HUDEP-2 (cell line): ENCODE data around the gene CA10.

Experiments used
- DNase-seq, 76 experiments: peaks; one replicate each; lab custom pipeline; 2025; ENCODE audit not compliant: unreplicated experiment in 76 of 76; lab: John Stamatoyannopoulos, UW

The CA10 gene

DNA sequence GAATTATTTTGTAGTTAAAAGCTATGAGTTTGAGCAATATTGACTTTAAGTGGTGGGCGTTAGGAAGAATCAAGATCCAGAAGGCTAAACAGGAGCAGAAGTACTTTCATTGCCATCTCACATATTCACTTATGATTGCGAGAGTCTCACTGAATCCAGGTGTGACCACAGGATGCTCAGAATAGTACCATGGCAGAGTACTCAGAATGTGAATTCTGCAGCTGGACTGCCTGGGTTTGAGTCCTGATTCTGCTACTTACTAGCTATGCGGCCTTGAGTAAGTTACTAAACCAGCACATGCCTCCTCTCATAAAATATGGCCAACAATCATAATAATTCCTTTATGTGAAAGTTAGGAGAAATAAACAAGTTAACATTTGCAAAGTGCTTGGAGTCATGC, 109.5 kb downstream of the CA10 start:
- DNase-seq: no peak

DNA sequence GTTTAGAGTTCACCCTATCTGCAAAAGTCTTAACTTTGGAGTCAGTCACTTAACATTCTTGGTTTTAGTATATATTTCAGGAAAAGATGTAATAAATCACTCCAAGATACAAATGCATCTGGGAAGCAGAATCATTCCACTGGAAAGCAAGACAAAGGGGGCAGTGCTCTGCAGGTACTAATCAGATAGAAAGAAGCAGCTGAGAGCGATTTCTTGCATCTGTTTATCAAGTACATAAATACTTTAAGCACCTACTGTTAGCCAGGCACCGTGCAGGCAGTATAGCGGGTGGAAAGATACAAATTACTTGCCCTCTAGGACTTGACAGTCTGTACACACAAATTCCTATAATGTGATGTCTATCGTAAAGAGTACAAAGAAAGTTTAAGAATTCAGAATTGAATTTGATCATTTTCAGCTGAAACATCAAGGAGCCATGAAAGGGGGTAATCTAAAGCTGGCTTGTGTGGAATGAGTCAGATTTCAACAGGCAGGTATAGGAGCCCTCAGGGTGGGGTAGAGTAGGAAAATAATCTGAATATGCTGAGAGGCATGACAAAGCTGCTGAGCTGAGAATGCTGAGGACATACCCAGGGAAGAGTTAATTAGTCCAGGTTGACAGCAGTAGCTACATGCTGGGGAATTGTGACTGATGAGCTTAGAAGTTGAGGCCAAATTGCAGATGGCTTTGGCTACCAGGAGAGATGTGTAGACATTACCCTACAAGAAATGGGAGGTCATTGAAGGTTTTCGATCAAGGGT, 110.2 kb downstream of the CA10 start:
- DNase-seq: no peak

DNA sequence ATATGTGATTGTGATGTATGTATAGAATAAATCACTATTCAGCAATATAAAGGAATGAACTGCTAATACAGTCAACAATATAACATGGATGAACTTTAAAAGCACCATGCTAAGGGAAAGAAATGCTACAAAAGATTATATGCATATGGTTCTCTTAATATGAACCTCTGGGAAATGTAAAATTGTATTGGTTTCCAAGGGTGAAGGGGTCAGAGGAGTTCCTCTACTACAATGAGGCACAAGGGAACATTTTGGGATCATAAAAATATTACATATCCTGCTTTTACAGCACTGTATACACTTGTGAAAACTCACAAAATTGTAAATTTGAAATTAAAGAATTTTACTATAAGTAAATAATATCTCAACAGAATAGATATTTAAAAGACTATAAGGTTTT, 111.4 kb downstream of the CA10 start:
- DNase-seq: no peak

DNA sequence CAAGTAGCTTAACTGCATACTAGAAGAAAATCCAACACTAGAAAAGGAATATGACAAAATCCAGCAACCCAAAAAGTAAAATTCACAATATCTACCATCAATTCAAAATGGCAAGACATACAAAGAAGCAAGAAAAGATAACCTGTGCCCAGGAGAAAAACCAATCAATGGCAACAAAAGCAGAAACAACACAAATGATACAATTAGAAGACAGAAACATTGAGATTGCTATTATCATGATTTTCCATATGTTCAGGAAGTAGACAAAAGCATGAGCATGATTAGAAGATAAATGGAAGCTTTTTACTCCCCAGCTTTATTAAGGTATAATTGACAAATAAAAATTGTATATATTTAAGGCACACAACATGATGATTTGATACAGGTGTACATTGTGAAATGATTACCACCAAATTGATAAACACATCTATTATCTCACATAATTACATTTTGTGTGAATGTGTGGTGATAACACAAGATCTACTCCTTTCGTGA, 117.3 kb downstream of the CA10 start:
- DNase-seq: no peak

DNA sequence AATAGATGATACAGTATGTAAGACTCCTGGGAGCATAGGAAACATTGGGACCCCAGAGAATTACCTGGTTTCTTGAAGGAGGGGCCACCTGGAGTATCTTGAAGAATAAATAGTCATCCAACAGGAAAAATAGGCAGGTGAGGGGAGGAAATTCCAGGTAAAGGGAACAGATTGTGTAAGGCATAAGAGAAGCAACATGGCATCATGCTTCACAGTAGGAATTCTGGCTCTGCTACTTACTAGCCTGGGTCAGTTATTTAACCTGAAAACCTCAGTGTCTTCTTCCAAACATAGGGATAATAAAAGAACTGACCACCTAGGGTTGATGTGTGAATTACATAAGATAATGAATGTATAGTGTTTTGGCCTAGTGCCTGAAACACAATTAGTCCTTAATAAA, 122.1 kb downstream of the CA10 start:
- no peak for DNase-seq

DNA sequence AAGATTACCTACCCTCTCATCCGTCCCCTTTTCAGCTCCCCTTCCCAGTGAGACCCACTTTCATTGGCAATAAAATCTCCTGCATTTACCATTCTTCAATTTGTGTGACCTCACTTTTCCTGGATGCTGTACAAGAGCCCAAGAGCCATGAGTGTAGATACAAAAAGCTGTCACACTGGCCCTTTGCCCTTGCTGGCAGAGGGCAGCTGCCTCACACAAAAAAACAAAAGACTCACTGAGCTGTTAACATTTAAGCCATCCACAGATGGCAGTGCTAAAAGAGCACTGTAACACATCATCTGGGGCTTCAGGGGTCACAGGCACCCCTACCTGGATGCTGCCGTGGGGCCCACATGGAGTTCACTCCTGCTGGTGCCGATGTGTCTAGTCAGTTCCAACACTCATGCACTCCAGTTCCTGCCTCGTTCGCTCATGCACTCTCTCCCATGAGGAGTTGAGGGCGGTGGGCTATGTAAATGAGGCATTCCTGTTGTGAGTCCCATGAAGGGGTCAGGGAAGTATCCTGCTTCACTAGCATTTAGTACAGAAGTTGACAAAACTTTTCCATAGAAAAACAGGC, 123.1 kb downstream of the CA10 start:
- no peak for DNase-seq

DNA sequence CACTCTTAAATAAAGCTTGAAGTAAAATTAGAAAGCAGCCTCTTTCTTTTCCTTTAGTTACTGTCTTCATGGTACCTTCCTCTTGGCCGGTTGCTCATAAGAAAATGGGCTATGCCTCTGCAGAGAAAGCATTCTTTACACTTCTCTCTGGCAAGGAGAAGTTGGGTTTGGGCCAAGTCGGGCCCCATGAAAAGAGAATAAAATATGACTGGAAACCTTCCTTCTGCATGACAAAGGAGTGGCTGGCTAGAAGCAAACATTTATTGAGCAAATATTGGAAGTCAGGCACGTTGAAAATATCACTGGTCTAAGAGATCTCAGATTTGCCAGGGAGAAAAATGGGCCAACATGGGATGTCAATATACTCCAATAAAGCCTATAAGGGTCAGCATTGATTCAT, 126.1 kb downstream of the CA10 start:
- DNase-seq: no peak

DNA sequence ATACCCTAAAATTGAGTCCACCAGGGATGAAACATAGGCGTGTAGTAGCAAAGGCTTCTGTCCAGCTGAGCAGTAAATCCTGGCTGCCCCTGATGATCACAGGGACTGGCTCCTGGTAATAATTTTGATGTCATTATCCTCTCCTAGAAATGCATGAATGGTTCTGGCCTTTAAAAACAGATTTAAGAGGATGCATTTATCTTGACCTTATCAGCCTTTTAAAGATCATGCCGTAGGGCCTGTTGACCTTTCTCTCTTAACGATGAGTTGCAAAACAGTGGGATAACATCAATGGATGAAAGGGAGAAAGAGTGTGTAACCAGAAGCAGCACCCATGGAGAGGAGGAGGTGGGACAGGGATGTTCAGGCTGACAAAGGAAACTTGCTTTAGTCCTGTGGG, 128.5 kb downstream of the CA10 start:
- no peak for DNase-seq

DNA sequence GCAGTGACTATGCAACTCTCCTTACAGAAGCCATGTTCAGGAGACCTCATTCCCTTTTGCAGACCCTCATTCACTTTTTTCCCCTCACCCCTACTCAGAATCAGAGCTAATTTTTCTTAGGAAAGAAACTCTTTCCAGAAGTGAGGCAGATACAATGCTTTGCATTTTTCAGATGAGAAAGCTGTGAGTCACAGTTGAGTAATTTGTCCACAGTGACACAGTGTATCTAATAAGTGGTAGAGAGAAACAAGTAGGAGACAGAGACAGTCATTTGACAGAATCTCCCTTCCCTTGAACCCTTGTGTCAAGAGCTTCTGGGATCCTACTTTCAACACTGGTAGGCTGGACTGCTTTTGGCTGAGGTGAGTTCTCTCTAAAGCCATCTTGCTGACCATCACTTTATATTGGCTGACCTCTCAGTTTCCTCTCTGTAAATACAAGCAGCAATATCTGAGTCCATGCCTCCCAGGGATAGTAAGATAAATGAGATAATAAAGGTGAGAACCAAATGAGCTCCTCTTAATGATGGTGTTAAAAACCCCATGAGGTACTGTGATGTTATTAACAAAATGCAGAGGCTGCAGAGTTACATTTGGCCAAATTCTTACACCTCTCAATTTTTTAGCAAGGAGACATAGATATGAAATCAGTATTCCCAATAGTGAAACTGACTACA, 130.8 kb downstream of the CA10 start:
- no peak for DNase-seq

DNA sequence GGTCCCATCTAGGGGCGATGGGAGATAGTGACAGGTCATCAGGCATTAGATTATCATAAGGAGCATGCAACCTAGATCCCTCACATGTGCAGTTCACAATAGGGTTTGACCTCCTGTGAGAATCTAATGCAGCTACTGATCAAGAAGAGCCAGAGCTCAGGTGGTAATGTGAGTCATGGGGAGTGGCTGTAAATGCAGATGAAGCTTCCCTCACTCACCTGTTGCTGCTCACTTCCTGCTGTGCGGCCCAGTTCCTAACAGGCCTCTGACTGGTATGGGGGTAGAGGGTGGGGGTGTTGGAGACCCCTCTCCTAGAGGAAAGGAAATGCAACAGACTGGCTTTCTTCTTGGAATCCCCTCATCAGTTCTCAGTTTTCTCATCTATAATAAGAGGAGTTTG, 131.4 kb downstream of the CA10 start:
- DNase-seq: no peak

DNA sequence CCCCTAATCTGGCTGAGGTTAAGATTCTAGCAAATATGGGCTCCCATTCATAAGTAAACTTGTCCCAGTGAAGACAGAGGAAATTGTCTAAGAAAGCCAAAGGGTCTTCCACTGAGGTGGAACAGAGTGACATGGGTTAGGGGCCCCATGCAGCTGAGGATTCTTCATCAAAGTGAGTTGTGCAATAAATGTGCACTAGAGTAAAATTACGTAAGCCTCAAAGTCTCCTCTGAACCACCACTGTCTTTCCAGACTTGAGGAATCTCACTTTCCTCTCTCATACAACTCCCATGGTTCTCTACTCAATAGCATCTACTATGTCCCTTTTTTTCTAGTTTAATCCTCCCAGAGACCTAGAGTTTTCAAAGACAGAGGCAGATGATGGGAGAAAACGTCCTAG, 132.4 kb downstream of the CA10 start:
- no peak for DNase-seq

DNA sequence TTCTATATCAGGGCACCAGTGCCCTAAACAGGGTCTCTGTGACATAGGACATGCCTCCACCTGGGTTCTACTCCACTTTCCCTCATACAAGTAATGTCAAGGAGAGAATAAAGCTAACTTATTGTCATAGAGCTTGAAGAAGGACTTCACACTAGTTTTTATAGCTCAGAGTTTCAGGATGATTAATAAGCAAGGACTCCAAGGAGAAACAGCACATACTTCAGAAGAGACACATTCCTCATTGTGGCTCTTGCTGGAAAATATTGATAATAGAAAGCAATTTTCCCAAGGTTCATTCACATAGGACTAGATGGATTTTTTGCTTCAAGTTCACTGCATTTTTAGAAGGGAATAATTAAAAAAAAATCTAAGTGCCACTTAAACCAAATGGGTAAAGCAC, 133.3 kb downstream of the CA10 start:
- DNase-seq: no peak

DNA sequence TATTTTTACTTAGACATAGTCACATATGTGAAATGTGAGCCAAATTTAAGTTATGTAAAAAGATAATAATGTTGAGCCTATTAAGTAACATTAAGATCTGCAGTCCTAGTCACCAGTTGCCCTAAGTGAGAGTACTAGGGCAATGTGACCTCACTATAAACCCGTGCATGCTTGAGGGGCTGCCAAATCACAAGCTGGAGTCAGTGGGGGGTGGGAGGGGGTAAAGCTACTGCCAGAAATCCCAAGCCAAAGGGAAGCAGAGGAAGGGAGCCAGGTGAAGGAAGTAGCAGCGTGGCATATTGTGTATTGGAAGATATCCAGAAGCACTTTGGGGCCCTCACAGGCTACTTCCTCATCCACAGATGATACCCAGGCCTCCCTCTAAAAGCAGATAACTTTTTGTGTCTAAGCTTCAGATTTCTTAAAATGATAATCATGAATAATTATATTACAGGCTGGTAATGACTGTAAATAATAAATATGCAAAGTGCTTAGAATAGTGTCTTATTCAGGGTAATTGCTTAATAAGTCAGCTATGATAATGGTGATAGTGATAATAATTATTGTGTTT, 134.1 kb downstream of the CA10 start:
- no peak for DNase-seq

DNA sequence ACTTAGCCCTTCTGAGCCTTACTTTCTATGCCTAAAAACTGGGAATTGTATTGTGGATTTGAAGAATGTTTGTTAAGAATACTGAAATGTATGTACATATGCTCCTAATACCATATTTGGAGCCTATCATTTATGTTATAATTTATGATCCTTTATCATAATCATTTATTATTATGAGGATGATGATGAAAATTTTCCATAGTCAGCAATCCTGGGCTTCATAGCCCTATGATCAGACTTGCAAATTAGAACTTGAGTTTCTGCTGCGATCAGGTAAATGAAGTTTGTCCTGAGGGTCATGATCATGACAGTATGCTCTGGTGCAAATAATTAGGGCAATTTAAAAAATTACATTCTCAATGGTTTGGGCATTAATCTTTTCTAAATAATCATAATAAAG, 147.4 kb downstream of the CA10 start:
- DNase-seq: no peak

DNA sequence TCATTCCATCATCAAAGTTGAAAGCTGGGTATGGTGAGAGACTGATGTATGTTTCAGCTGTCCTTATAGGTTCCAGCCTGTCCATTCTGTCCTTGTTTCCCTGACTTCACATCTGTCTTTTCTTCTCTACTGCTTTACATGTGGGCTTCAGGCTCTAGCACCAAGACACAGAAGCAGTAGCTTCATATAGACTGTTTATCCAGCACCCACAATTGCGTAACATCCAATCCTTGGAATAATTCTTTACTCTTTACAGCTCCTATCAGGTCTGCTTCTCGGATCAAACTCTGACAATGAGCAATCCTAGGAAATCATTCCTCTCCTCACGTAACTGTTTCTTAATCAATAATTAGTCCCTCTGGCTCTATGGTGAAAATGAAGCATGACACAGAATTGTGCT, 158.9 kb downstream of the CA10 start:
- no peak for DNase-seq

DNA sequence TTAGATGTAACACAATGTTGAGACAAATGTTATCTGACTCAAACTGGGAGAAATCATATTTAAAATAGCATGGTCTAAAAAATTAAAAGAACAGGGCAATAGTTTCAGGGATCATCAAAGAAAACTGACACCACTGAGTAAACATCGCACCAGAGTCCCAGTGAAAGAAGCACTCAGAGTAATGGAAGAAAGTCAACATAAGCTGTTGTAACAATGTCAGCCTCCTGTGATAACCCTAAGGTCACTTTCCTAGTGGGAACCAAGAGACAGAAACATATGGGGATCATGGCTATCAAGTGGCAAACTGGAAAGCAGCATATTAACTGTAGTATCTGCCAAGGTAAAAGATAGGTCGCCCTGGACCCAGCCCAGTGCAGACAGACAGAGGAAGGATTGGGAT, 160.8 kb downstream of the CA10 start:
- DNase-seq: no peak

DNA sequence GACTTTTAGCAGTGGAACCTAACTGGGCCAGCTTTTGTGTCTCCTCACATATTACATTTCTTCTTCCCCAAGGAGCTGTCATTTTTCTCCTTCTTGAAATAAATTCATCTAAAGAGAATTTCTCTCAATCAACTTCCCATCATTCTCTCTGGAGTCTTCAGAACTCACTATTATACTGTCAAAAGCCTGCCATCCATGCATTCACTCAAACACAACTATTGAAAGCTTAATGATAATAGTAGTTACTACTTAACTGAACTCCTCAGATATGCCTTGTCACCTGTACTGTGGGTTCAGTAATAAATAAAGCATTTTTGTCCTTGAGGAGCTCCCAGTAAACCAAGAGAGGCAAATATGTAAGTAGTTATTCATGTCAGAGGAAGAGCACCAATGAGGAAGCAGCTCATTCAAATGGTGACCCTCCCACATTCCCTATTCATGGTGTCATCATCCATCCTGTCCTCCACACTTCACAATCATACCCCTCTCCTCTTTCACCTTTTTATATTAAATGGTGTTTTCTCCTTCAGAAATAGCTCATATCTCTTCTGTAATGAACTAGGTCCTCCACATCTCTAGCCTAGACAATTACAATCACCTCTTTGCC, 162.6 kb downstream of the CA10 start:
- no peak for DNase-seq

DNA sequence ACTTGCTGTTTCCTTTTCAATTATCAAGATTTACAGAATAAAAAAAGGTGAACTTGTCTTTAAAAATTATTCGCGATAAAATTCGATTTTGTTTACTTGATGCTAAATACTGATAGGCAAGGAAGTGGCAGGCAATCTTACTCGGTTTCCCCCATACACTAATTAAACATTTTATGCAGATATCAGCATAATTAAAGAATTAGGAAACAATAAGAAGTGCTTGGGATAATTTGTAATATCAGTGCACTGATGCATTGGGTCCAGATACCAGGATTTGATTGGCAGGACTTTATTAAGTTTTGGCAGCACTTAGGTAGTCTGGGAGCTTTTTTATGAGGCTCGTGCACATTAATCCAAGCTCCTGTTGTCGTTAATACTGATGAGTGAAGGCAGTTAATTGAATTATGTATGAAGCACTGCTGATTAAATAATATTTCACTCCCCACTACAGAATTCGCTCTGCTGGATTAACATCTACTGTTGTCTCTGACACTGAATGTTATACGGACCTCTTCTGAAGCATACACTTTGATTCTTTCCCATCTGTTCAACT, 165.6 kb downstream of the CA10 start:
- DNase-seq: no peak

DNA sequence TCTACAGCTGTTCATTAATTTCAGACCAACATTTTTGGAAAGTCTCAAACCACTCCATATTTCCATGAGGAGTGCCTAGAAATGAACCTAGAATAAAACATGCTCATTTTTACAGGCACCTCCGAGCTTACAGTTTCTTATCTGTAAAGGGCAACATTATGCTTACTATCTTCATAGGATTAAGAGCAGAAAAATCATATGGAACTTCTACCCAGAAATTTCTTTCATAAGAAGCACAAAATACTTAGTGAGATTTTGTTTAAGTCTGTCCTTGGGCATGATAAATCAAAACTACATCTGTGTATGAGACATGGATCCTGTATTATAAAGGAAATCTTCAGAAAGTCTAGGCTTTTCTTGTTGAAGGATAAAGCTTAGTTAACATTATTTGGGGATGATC, 187.4 kb downstream of the CA10 start:
- DNase-seq: no peak

DNA sequence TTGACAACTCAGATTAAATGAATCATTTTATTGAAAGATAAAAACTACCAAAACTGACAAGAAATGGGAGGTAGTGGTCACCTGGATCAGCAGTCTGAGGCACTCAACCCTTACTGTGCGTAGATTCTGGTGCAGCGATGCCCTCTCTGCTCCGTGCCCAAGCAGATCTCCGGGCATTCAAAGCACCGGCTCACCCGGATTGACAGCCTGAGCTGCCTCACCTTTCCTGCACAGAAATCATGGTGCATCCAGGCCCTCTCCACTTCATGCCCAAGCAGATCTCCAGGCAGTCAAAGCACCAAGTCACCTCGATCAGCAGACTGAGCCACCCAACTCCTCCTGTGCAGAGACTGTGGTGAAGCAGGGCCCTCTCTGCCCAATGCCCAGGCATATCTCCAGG, 196.8 kb downstream of the CA10 start:
- DNase-seq: no peak

DNA sequence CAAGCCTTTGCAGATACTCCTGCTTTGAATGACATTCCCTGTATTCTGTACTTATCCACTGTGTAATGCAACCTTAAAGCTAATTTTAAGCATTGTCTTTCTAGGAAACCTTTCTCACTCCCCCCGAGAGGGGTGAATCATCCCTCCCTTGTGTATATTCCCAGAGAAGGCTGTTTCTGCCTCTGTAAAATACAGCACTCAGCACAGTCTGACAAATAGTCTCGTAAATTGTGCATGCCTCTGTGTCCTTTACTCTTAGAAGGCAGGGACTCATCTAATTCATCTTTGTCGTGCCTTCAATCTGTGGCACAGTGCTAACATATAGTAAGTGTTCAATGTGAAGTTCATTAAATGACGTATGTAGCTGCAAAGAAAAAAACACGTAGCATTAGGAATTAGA, 200.7 kb downstream of the CA10 start:
- no peak for DNase-seq
